Spinal cord (tissue), 9 donors: Measurements from ENCODE around the gene LOC101059915.
"Not testable (repeated sequence)": the region's sequence is repeated elsewhere in the genome, so short reads cannot be mapped to it uniquely, and the experiment has no call there.

Source experiments
- DNase-seq, 6 donors: peaks; one replicate each; pipeline versions ENCODE4 v3.0.0 to v3.0.0-alpha.2; 2013 to 2015; ENCODE audit warnings: low spot score in 6 of 6, low read depth in 4 of 6
- H3K27ac ChIP-seq: one replicate; pipeline ENCODE4 v1.5.1; 2013; ENCODE audit warnings: low read depth, low read length, control low read depth
- H3K27me3 ChIP-seq: one replicate; pipeline ENCODE4 v1.6.1; 2013; ENCODE audit warnings: low read length; ENCODE audit not compliant: control insufficient read depth, insufficient read depth
- H3K36me3 ChIP-seq: one replicate; pipeline ENCODE4 v1.6.1; 2013; ENCODE audit warnings: low read length; ENCODE audit not compliant: control insufficient read depth, insufficient read depth
- H3K4me1 ChIP-seq: one replicate; pipeline ENCODE4 v1.6.1; 2013; ENCODE audit warnings: low read length; ENCODE audit not compliant: control insufficient read depth, insufficient read depth
- H3K4me3 ChIP-seq: one replicate; pipeline ENCODE4 v1.5.1; 2013; ENCODE audit warnings: low read depth, low read length, control low read depth
- H3K9me3 ChIP-seq: one replicate; pipeline ENCODE4 v1.6.1; 2013; ENCODE audit warnings: low read length; ENCODE audit not compliant: control insufficient read depth, insufficient read depth
- WGBS: methylation state at CpG from one replicate; pipeline ENCODE4 v1.1.5; 2013; ENCODE audit warnings: missing lambda C conversion rate; ENCODE audit not compliant: insufficient coverage; 5-methylcytosine and 5-hydroxymethylcytosine counted together
- donor health status: healthy.

The LOC101059915 gene

DNA sequence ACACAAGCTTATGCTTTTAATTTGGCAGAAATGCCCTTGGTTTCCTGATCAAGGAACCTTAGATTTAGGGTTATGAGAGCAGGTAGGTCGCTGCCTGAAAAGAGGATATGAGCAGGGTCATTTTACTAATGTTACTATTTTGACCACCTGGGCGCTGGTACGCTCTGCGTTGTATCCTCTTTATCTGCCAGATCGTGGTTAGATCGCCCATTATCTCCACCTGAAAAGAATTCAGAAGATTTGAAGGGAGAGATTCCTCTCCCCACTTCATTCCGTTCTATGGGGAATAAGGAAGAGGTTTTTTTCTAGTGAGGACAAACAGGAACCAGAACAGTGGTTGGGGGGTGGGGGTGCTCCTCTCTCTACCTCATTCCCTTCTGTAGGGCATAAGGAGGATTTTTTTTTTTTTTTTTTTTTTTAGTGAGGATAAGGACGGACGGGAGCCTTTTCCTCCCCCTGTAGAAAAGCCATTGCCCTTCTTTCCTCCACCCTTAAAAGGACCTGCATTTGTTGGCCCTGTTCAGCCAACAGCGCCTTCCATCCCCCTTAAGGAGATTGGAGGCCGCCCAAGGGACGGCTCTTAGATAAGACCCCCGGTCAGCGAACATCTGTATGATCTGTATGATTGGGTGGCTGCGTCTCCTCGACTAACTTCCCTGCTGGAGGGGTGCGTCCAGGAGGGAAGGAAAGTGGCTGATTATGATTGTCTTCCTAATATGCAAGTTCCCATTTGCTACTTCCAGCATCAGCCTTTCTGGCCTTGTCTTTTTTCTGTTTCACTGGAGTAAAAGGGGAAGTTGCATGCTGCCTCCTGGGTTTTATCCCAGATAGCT, 30.3 kb downstream of the LOC101059915 start:
- not testable (repeated sequence) for H3K27ac ChIP-seq, H3K27me3 ChIP-seq, H3K4me1 ChIP-seq, DNase-seq, H3K4me3 ChIP-seq, H3K36me3 ChIP-seq, H3K9me3 ChIP-seq
- WGBS = no CpG with 5 or more reads among the region's 17 CpGs

DNA sequence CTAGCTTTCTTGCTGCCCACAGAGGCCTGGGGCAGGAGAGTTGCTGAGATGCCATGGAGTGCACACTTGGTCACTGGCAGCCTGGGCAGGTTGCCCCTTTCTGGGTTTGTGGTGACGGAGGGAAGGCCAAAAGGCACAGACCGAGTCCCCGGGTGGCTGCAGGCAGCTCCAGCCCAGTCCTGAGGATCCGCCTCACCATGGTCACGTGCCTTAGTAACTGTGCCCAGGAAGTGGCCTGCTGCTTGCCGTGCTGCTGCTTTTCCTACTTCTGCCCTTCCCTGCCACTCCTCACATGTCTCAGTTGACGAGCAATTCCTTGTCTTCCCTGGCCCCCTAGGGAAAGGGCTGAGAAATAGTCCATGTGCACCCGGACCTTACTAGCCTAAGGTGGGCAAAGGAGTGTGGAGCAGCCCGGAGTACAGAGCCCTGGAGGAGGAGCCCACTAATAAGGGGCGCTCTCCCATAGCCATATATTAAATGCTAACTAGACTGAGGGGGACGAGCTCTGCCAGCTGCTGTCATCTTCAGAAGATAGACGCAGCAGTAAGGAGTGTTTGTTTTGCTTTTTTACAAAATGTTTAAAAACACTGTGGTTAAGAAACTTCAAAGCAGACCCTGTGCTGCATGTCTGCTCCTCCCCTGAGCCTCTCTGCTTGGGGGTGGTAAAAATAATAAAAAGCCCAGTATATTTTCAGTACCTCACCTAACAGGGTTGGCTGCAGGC, 31.1 kb downstream of the LOC101059915 start:
- not testable (repeated sequence) for DNase-seq, H3K4me3 ChIP-seq, H3K27ac ChIP-seq, H3K9me3 ChIP-seq, H3K27me3 ChIP-seq, H3K4me1 ChIP-seq, H3K36me3 ChIP-seq
- no CpG with 5 or more reads among the region's 12 CpGs for WGBS

DNA sequence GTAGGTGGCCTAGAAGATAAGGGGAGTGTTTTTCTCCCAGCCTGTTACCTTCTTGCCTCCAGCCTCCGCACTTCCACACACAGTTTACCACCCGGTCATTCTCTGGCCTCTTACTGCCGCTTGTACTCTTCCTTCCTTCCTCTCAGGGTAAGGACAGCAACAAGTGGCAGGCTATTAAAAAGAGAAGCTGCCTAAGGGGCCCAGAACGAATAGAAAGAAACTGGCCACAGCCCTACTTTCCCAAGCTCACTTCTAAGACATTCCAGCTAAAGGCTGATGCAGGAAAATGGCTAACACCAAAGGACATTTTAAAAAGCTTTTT, 31.6 kb downstream of the LOC101059915 start:
- not testable (repeated sequence) for H3K36me3 ChIP-seq, H3K9me3 ChIP-seq, DNase-seq, H3K4me3 ChIP-seq, H3K27ac ChIP-seq, H3K27me3 ChIP-seq, H3K4me1 ChIP-seq
- no CpG with 5 or more reads among the region's 4 CpGs for WGBS

DNA sequence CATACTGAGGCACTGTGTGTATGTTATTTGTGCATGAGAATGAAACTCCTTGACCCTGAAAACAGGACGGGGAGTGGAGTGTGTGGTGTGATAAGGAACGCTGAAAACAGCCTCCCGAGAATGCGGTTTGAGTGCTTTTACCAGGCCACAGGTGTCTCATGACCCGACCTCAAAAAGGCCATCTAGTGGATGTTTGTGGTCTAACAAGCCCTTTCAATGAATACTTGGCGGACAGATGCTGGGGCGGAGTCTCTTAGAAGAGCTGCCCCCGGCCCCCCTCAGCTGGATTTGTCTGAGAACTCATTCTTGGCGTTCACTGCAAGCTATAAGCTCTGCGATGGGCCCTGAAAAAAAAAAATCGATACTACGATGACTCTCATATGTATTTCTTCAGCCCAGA, 35.5 kb downstream of the LOC101059915 start:
- not testable (repeated sequence) for H3K4me1 ChIP-seq, DNase-seq, H3K9me3 ChIP-seq, H3K4me3 ChIP-seq, H3K36me3 ChIP-seq, H3K27me3 ChIP-seq, H3K27ac ChIP-seq
- WGBS = no CpG with 5 or more reads among the region's 12 CpGs

DNA sequence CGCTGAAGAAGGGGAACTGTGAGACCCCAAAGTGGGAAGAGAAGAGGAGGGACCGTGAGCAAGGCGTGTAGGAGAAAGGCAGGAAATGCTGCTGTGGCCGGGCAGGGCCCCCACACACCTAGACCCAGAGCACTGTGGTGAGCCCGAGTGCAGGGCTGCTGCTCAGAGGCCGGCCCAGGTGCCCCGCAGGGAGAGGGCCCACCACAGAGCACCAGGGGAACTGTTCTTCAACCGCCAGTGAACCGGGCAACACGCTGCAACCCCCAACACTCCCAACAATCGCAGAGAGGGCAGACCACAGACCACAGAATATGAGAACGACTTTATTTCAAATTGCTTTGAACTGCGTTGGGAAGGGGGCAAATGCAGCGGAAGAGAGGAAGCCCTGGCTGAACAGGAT, 46.7 kb downstream of the LOC101059915 start:
- not testable (repeated sequence) for H3K36me3 ChIP-seq, H3K27ac ChIP-seq, H3K27me3 ChIP-seq, DNase-seq, H3K9me3 ChIP-seq, H3K4me1 ChIP-seq, H3K4me3 ChIP-seq
- no CpG with 5 or more reads among the region's 14 CpGs for WGBS

DNA sequence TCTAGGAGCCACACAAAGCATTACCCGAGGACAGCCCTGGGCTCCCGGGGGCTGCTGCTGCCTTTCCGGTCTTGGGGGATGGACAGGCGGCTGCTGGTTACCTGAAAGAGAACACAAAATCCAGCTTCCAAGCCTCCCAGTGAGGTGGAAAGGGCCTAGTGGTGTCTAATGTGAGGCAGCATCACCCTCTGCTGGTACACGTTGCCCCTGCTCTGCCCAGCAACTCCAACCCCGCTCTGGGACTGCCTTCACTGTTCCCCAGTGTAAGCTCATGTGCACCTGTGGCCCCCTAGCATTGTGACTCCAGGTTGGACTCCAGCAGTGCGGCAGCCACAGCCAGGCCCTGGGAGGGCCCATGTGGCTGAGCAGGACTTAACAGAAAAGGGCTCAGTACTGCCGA, 48.2 kb downstream of the LOC101059915 start:
- H3K36me3 ChIP-seq, H3K27ac ChIP-seq, H3K4me1 ChIP-seq, H3K27me3 ChIP-seq, H3K9me3 ChIP-seq, H3K4me3 ChIP-seq, DNase-seq: not testable (repeated sequence)
- no CpG with 5 or more reads among the region's 8 CpGs for WGBS

DNA sequence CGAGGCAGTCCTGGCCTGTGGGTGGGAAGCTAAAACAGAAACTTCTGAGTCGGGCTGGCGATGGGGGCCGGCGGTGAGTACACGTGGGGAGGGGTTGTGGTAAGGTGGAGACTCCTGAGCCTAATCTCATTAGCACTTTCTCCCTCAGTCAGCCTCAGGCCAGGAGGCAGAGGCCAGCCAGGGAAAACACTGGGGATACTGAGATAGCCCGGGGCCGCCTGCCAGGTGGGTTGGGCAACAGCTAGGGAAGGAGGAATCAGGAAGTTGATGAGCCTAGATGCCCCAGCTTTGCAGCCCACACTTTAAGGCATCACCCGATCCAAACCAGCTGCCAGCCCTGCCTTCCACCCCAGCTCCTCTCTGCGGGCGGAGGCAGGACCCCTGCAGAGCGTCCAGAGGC, 49.0 kb downstream of the LOC101059915 start:
- not testable (repeated sequence) for H3K4me1 ChIP-seq, DNase-seq, H3K36me3 ChIP-seq, H3K9me3 ChIP-seq, H3K27ac ChIP-seq, H3K27me3 ChIP-seq, H3K4me3 ChIP-seq
- no CpG with 5 or more reads among the region's 12 CpGs for WGBS

DNA sequence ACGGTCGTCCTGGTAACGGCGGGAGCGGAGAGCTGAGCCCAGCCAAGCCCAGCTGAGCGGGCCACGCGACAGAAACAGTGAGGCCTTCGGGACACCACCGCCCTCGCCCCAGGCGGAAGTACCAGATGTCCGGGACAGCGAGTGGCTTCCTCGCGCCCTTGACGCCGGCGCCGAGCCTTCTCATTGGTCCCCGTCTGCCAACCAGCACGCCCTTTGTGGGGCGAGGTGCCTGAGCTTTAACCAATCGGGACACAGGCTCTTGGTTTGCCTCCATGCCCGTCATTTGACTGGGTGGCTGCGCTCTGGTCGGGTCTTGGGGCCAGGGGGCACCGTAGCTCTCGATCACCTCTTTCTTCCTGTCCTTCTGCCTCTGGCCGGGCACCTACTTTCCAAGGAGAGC, 50.8 kb downstream of the LOC101059915 start, which contains the start of gene CXorf49:
Gene CXorf49 (minus strand): TSS at position 101 of the 400 bp plus-strand sequence. CDS start 134 bp downstream, outside the sequence.
- H3K9me3 ChIP-seq, DNase-seq, H3K4me1 ChIP-seq, H3K4me3 ChIP-seq, H3K27ac ChIP-seq, H3K27me3 ChIP-seq, H3K36me3 ChIP-seq: not testable (repeated sequence)
- no CpG with 5 or more reads among the region's 30 CpGs for WGBS

DNA sequence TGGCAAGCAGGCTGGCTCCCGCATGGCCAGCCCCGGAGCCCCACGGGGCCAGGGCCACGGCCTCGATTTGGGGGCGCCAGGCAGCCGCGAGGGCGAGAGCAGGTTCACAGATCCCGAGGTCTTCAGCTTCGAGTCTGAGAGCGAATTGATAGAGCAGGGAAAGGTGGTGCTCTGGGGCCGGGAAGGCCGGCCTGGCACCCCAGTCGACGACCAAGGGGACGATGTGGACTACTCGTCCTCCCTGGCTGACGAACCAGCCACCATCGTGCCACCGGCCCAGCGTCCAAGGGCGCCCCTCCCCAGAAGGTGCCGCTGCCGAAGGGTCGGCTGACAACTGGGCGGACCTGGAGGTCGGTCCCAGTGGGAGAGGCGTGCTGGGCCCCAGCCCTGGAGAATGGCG, 51.8 kb downstream of the LOC101059915 start:
- no CpG with 5 or more reads among the region's 30 CpGs for WGBS
- DNase-seq = not testable (repeated sequence)

DNA sequence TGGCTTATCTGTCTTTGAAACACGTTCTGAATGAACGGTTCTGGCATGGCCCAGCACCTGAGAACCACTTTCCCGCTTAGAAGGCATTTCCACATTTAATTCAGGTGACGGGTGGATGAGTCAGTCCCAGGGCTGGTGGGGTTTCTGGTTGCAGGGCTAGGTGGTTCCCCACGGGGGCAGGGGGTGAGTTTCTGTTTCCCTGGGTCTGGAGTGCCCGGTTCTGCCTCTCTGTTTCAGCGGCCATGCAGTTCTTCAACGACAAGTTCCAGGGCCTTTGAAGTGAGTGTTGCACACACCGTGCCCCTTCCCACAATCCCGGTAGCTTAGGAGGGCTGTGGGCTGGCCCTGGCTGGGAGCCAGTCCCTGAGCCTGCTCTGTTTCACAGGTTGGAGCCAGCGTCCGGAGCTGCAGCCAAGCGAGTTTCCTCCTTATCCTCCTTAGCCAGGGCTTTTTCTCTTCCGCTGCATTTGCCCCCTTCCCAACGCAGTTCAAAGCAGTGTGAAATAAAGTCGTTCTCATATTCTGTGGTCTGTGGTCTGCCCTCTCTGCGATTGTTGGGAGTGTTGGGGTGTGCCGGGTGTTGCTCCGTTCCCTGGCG, 53.0 kb downstream of the LOC101059915 start:
- H3K4me3 ChIP-seq, H3K4me1 ChIP-seq, DNase-seq, H3K36me3 ChIP-seq, H3K27me3 ChIP-seq, H3K27ac ChIP-seq, H3K9me3 ChIP-seq: not testable (repeated sequence)
- WGBS = no CpG with 5 or more reads among the region's 20 CpGs

More for the DNA sequence above, 51.8 kb downstream of the LOC101059915 start:
- H3K27ac ChIP-seq, H3K9me3 ChIP-seq, H3K4me3 ChIP-seq, H3K36me3 ChIP-seq, H3K4me1 ChIP-seq, H3K27me3 ChIP-seq: not testable (repeated sequence)
